HL-60 (cell line): Measurements from ENCODE around the gene GBGT1.

ENCODE experiments used
- CTCF ChIP-seq: IDR thresholded peaks from one replicate; pipeline ENCODE4 v1.5.1; 2011; ENCODE audit warnings: low read length, control low read depth, inconsistent platforms; ENCODE audit not compliant: insufficient read depth
- POLR2AphosphoS5 ChIP-seq: IDR thresholded peaks from 2 replicates; pipeline ENCODE4 v1.6.1; 2012; ENCODE audit warnings: low read depth
- TF ChIP-seq, protein P1 (sequence below): IDR thresholded peaks from 2 replicates; pipeline ENCODE4 v1.6.1; 2012; ENCODE audit warnings: low read depth; ENCODE audit not compliant: insufficient replicate concordance

GRCh38 chr9:133125941-133126696 is 37.6 kb downstream of the GBGT1 start:
- TF ChIP-seq CTCF: no peak
- TF ChIP-seq POLR2AphosphoS5: no peak
- TF ChIP-seq, protein P1, sequence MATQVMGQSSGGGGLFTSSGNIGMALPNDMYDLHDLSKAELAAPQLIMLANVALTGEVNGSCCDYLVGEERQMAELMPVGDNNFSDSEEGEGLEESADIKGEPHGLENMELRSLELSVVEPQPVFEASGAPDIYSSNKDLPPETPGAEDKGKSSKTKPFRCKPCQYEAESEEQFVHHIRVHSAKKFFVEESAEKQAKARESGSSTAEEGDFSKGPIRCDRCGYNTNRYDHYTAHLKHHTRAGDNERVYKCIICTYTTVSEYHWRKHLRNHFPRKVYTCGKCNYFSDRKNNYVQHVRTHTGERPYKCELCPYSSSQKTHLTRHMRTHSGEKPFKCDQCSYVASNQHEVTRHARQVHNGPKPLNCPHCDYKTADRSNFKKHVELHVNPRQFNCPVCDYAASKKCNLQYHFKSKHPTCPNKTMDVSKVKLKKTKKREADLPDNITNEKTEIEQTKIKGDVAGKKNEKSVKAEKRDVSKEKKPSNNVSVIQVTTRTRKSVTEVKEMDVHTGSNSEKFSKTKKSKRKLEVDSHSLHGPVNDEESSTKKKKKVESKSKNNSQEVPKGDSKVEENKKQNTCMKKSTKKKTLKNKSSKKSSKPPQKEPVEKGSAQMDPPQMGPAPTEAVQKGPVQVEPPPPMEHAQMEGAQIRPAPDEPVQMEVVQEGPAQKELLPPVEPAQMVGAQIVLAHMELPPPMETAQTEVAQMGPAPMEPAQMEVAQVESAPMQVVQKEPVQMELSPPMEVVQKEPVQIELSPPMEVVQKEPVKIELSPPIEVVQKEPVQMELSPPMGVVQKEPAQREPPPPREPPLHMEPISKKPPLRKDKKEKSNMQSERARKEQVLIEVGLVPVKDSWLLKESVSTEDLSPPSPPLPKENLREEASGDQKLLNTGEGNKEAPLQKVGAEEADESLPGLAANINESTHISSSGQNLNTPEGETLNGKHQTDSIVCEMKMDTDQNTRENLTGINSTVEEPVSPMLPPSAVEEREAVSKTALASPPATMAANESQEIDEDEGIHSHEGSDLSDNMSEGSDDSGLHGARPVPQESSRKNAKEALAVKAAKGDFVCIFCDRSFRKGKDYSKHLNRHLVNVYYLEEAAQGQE: no peak
